ENCODE data around the gene EXOC6B.

The EXOC6B gene

GRCh38 chr2:72849138-72849462, 23.3 kb upstream of the EXOC6B start:
- no peak for DNase-seq (ENCODE audit: low spot score)
- H3K4me2 ChIP-seq (ENCODE audit: insufficient read depth, low read length, poor library complexity, severe bottlenecking) = no peak overlapping the region
- no peaks in the 10 kb centered on the region for H3K36me3 ChIP-seq (replicated peaks in 1 of 2; ENCODE audit: control insufficient read depth in 2 of 2, insufficient read depth in 2 of 2, low read length in 2 of 2)
- no peaks in the 10 kb centered on the region for H3K4me1 ChIP-seq (ENCODE audit: control insufficient read depth in 2 of 2, insufficient read depth in 1 of 2, low read depth in 1 of 2, low read length in 2 of 2)
- H2BK5ac ChIP-seq (ENCODE audit: low read length) = no peak overlapping the region
- H2BK12ac ChIP-seq (ENCODE audit: low read length) = no peak overlapping the region
- H3K14ac ChIP-seq (ENCODE audit: low read length) = no peak overlapping the region
- H3K27ac ChIP-seq (replicated peaks; ENCODE audit: low read length) = no peak overlapping the region
- no peak overlapping the region for H3K4me3 ChIP-seq (ENCODE audit: low read length in 2 of 2)
- no peak overlapping the region for H4K91ac ChIP-seq (ENCODE audit: low read depth, low read length, poor library complexity)
- H2AK5ac ChIP-seq (ENCODE audit: low read depth, low read length) = no peak overlapping the region
- no peak overlapping the region for H3K18ac ChIP-seq (ENCODE audit: low read length)
- H3K79me1 ChIP-seq (ENCODE audit: low read depth, low read length) = no peaks in the 10 kb centered on the region
- H3K4ac ChIP-seq (ENCODE audit: low read length) = no peak overlapping the region
- WGBS, 2 donors (ENCODE audit: extremely low coverage in 2 of 2, insufficient read length in 2 of 2, insufficient replicate concordance in 1 of 2) = no CpG with 5 or more reads among the region's 1 CpG
- no peaks in the 10 kb centered on the region for H3K9me3 ChIP-seq (replicated peaks in 1 of 2; ENCODE audit: control insufficient read depth in 2 of 2, insufficient read depth in 1 of 2, low read depth in 1 of 2, low read length in 2 of 2)
- H4K8ac ChIP-seq (ENCODE audit: low read depth, low read length) = no peak overlapping the region
- no peak overlapping the region for H3K9ac ChIP-seq (ENCODE audit: low read depth, low read length, poor library complexity)
- H3K23ac ChIP-seq (ENCODE audit: low read depth, low read length, poor library complexity) = no peak overlapping the region
- no peak overlapping the region for H2AFZ ChIP-seq (ENCODE audit: low read length)
- no peak overlapping the region for H2BK15ac ChIP-seq (ENCODE audit: low read length)
- no peak overlapping the region for H2BK120ac ChIP-seq (ENCODE audit: low read depth, low read length)
- peaks cover 0 to 4% (median 0%) of the 10 kb centered on the region in 3 experiments for H3K27me3 ChIP-seq (ENCODE audit: control insufficient read depth in 3 of 3, insufficient read depth in 3 of 3, low read depth in 1 of 3, low read length in 3 of 3)

- Histone ChIP-seq H3K4me3 (ENCODE audit: low read length in 2 of 2) (no peak overlapping the region), H2BK12ac (ENCODE audit: low read length) (no peak overlapping the region), H3K4ac (ENCODE audit: low read length) (no peak overlapping the region), H2BK120ac (ENCODE audit: low read depth, low read length) (no peak overlapping the region), H2BK5ac (ENCODE audit: low read length) (no peak overlapping the region), H3K4me2 (ENCODE audit: insufficient read depth, low read length, poor library complexity, severe bottlenecking) (no peak overlapping the region), H3K14ac (ENCODE audit: low read length) (no peak overlapping the region), H2BK15ac (ENCODE audit: low read length) (no peak overlapping the region), H3K79me1 (ENCODE audit: low read depth, low read length) (no peaks in the 10 kb centered on the region), H3K23ac (ENCODE audit: low read depth, low read length, poor library complexity) (no peak overlapping the region), H3K27me3 (ENCODE audit: control insufficient read depth in 3 of 3, insufficient read depth in 3 of 3, low read depth in 1 of 3, low read length in 3 of 3) (peaks cover 0 to 4% (median 0%) of the 10 kb centered on the region in 3 experiments), H3K36me3 (replicated peaks in 1 of 2; ENCODE audit: control insufficient read depth in 2 of 2, insufficient read depth in 2 of 2, low read length in 2 of 2) (no peaks in the 10 kb centered on the region), H3K9ac (ENCODE audit: low read depth, low read length, poor library complexity) (no peak overlapping the region), H3K18ac (ENCODE audit: low read length) (no peak overlapping the region), H2AK5ac (ENCODE audit: low read depth, low read length) (no peak overlapping the region), H3K4me1 (ENCODE audit: control insufficient read depth in 2 of 2, insufficient read depth in 1 of 2, low read depth in 1 of 2, low read length in 2 of 2) (no peaks in the 10 kb centered on the region), H3K27ac (replicated peaks; ENCODE audit: low read length) (no peak overlapping the region), H3K9me3 (replicated peaks in 1 of 2; ENCODE audit: control insufficient read depth in 2 of 2, insufficient read depth in 1 of 2, low read depth in 1 of 2, low read length in 2 of 2) (no peaks in the 10 kb centered on the region), H4K91ac (ENCODE audit: low read depth, low read length, poor library complexity) (no peak overlapping the region), H2AFZ (ENCODE audit: low read length) (no peak overlapping the region), H4K8ac (ENCODE audit: low read depth, low read length) (no peak overlapping the region)
- no CpG with 5 or more reads among the region's 3 CpGs for WGBS, 2 donors (ENCODE audit: extremely low coverage in 2 of 2, insufficient read length in 2 of 2, insufficient replicate concordance in 1 of 2)
- no peak for DNase-seq (ENCODE audit: low spot score)
These were observed 22.8 kb upstream of the EXOC6B start for GRCh38 chr2:72848436-72849137.

GRCh38 chr2:72847534-72848315, 21.9 kb upstream of the EXOC6B start:
- no CpG with 5 or more reads among the region's 3 CpGs for WGBS, 2 donors (ENCODE audit: extremely low coverage in 2 of 2, insufficient read length in 2 of 2, insufficient replicate concordance in 1 of 2)

More at GRCh38 chr2:72847534-72848315, 21.9 kb upstream of the EXOC6B start:
- Histone ChIP-seq H3K4me1 (ENCODE audit: control insufficient read depth in 2 of 2, insufficient read depth in 1 of 2, low read depth in 1 of 2, low read length in 2 of 2) (no peaks in the 10 kb centered on the region), H2AK5ac (ENCODE audit: low read depth, low read length) (no peak overlapping the region), H3K14ac (ENCODE audit: low read length) (no peak overlapping the region), H3K79me1 (ENCODE audit: low read depth, low read length) (no peaks in the 10 kb centered on the region), H3K4me2 (ENCODE audit: insufficient read depth, low read length, poor library complexity, severe bottlenecking) (no peak overlapping the region), H3K27me3 (ENCODE audit: control insufficient read depth in 3 of 3, insufficient read depth in 3 of 3, low read depth in 1 of 3, low read length in 3 of 3) (peaks cover 0 to 4% (median 0%) of the 10 kb centered on the region in 3 experiments), H2BK120ac (ENCODE audit: low read depth, low read length) (no peak overlapping the region), H2BK5ac (ENCODE audit: low read length) (no peak overlapping the region), H3K36me3 (replicated peaks in 1 of 2; ENCODE audit: control insufficient read depth in 2 of 2, insufficient read depth in 2 of 2, low read length in 2 of 2) (no peaks in the 10 kb centered on the region), H4K91ac (ENCODE audit: low read depth, low read length, poor library complexity) (no peak overlapping the region), H3K9ac (ENCODE audit: low read depth, low read length, poor library complexity) (no peak overlapping the region), H3K18ac (ENCODE audit: low read length) (no peak overlapping the region), H3K4ac (ENCODE audit: low read length) (no peak overlapping the region), H3K9me3 (replicated peaks in 1 of 2; ENCODE audit: control insufficient read depth in 2 of 2, insufficient read depth in 1 of 2, low read depth in 1 of 2, low read length in 2 of 2) (no peaks in the 10 kb centered on the region), H2BK15ac (ENCODE audit: low read length) (no peak overlapping the region), H3K27ac (replicated peaks; ENCODE audit: low read length) (no peak overlapping the region), H3K4me3 (ENCODE audit: low read length in 2 of 2) (no peak overlapping the region), H2AFZ (ENCODE audit: low read length) (no peak overlapping the region), H2BK12ac (ENCODE audit: low read length) (no peak overlapping the region), H3K23ac (ENCODE audit: low read depth, low read length, poor library complexity) (no peak overlapping the region), H4K8ac (ENCODE audit: low read depth, low read length) (no peak overlapping the region)
- DNase-seq (ENCODE audit: low spot score) = no peak

Data from neuronal stem cell (in vitro differentiated cells).